CD14-positive monocyte (primary cell): ENCODE measurements around the gene KCTD13. TPM values are rescaled to one million over a fixed set of nuclear protein-coding genes. Genes with fewer than 3 reads are reported as not detected.

ENCODE experiments used
- DNase-seq, 3 donors: peaks; one replicate each; pipeline ENCODE4 v3.0.0-alpha.2; 2011 to 2022
- H2AFZ ChIP-seq: 2 replicates; pipeline ENCODE4 v1.6.0; 2012; ENCODE audit warnings: mild to moderate bottlenecking, low read depth, low read length, inconsistent platforms; ENCODE audit not compliant: insufficient read depth, poor library complexity, severe bottlenecking
- H3K27ac ChIP-seq, 2 donors: 1 replicate in 1 of 2; 2 replicates in 1 of 2; pipeline ENCODE4 v1.5.1; 2012 to 2013; ENCODE audit warnings: low read length in 2 of 2, control low read depth in 1 of 2, inconsistent platforms in 1 of 2, low read depth in 1 of 2, mild to moderate bottlenecking in 1 of 2
- H3K27me3 ChIP-seq, 2 donors: one replicate each; pipeline versions ENCODE4 v1.6.0 to v1.6.1; 2011 to 2013; ENCODE audit warnings: low read length in 2 of 2; ENCODE audit not compliant: control insufficient read depth in 2 of 2, insufficient read depth in 2 of 2
- H3K36me3 ChIP-seq, 2 donors: replicated peaks in 1 of 2; 1 replicate in 1 of 2; 2 replicates in 1 of 2; pipeline versions ENCODE4 v1.5.1 to v1.6.1; 2012 to 2013; ENCODE audit warnings: low read length in 2 of 2, control low read depth in 1 of 2, inconsistent platforms in 1 of 2, mild to moderate bottlenecking in 1 of 2; ENCODE audit not compliant: insufficient read depth in 2 of 2, control insufficient read depth in 1 of 2
- H3K4me1 ChIP-seq, 2 donors: 1 replicate in 1 of 2; 2 replicates in 1 of 2; pipeline versions ENCODE4 v1.5.1 to v1.6.1; 2012 to 2013; ENCODE audit warnings: low read length in 2 of 2, control low read depth in 1 of 2, inconsistent platforms in 1 of 2, mild to moderate bottlenecking in 1 of 2, moderate library complexity in 1 of 2; ENCODE audit not compliant: insufficient read depth in 2 of 2, control insufficient read depth in 1 of 2
- H3K4me2 ChIP-seq: replicated peaks from 2 replicates; pipeline ENCODE3; 2012; ENCODE audit warnings: low read length, moderate library complexity, mild to moderate bottlenecking; ENCODE audit not compliant: poor library complexity, severe bottlenecking; ENCODE audit errors: extremely low read depth
- H3K4me3 ChIP-seq, 3 experiments: fragments of 200-600 bp in 1 of 3; sonication (generic) in 1 of 3; replicated peaks in 1 of 3; 1 replicate in 2 of 3; 2 replicates in 1 of 3; pipeline ENCODE4 v1.5.1; 2011 to 2013; ENCODE audit warnings: low read length in 3 of 3, mild to moderate bottlenecking in 3 of 3, control low read depth in 2 of 3, low read depth in 2 of 3, inconsistent platforms in 1 of 3, moderate library complexity in 1 of 3
- H3K79me2 ChIP-seq: 2 replicates; pipeline ENCODE4 v1.6.0; 2012; ENCODE audit warnings: mild to moderate bottlenecking, control low read depth, inconsistent platforms, low read length, moderate library complexity; ENCODE audit not compliant: insufficient read depth
- H3K9ac ChIP-seq: 2 replicates; pipeline ENCODE4 v1.6.0; 2017; ENCODE audit warnings: low read length, mild to moderate bottlenecking; ENCODE audit not compliant: insufficient read depth, poor library complexity, severe bottlenecking
- H3K9me3 ChIP-seq, 2 donors: replicated peaks in 1 of 2; 1 replicate in 1 of 2; 2 replicates in 1 of 2; pipeline versions ENCODE4 v1.5.1 to v1.6.1; 2012 to 2013; ENCODE audit warnings: low read length in 2 of 2, control low read depth in 1 of 2; ENCODE audit not compliant: control insufficient read depth in 1 of 2, insufficient read depth in 1 of 2
- H4K20me1 ChIP-seq: 2 replicates; pipeline ENCODE4 v1.6.0; 2012; ENCODE audit warnings: mild to moderate bottlenecking, low read length, control low read depth, moderate library complexity; ENCODE audit not compliant: insufficient read depth
- H3K27ac Mint-ChIP-seq, 7 donors: one replicate each; pipeline ENCODE4 v1.8.0; 2020; ENCODE audit warnings: mild to moderate bottlenecking in 7 of 7, mixed read lengths in 7 of 7, moderate library complexity in 6 of 7, inconsistent platforms in 2 of 7
- H3K27me3 Mint-ChIP-seq, 3 donors: one replicate each; pipeline ENCODE4 v1.8.0; 2021 to 2022; ENCODE audit warnings: low read depth in 3 of 3, mild to moderate bottlenecking in 3 of 3, mixed read lengths in 3 of 3, moderate library complexity in 3 of 3, inconsistent platforms in 1 of 3
- H3K36me3 Mint-ChIP-seq, 2 donors: one replicate each; pipeline ENCODE4 v1.8.0; 2020; ENCODE audit warnings: mixed read lengths in 2 of 2, inconsistent platforms in 1 of 2, mild to moderate bottlenecking in 1 of 2
- H3K4me1 Mint-ChIP-seq: one replicate; pipeline ENCODE4 v1.8.0; 2020; ENCODE audit warnings: mild to moderate bottlenecking, mixed read lengths
- H3K4me3 Mint-ChIP-seq, 2 donors: one replicate each; pipeline ENCODE4 v1.8.0; 2020; ENCODE audit warnings: mild to moderate bottlenecking in 2 of 2, mixed read lengths in 2 of 2, moderate library complexity in 1 of 2
- H3K9me3 Mint-ChIP-seq, 7 donors: one replicate each; pipeline ENCODE4 v1.8.0; 2020 to 2022; ENCODE audit warnings: mixed read lengths in 7 of 7, mild to moderate bottlenecking in 6 of 7, moderate library complexity in 6 of 7, inconsistent platforms in 2 of 7
- WGBS: methylation state at CpG from one replicate; pipeline ENCODE4 v1.1.5; 2013; ENCODE audit warnings: missing lambda C conversion rate; ENCODE audit not compliant: insufficient coverage; 5-methylcytosine and 5-hydroxymethylcytosine counted together
- intact Hi-C, 2 donors: fragments of 100-400 bp; cut with micrococcal nuclease; formaldehyde crosslinking; loops; one replicate each; pipeline versions ENCODE4 v1.15.0 to v1.15.1; 2023
- polyA plus RNA-seq, 3 donors: library from polyadenylated mRNA; depleted of rRNA in 1 of 3; unstranded in 2 of 3; stranded (reverse) in 1 of 3; fragments of 300-500 nt in 2 of 3; fragments of >200 nt in 1 of 3; fragmentation: Illumina TruSeq in 2 of 3; gene quantifications; 1 replicate in 2 of 3; 2 replicates in 1 of 3; pipeline ENCODE4 v1.2.3, GENCODE V29; 2012 to 2021
- TF ChIP-seq, protein P1 (sequence below): fragments of 200-600 bp; IDR thresholded peaks from one replicate; pipeline ENCODE4 v1.8.0; 2022; ENCODE audit warnings: antibody characterized with exemption, mild to moderate bottlenecking

The KCTD13 gene
- polyA plus RNA-seq, 3 donors = 4.0 to 36.6 (median 4.7) TPM

DNA sequence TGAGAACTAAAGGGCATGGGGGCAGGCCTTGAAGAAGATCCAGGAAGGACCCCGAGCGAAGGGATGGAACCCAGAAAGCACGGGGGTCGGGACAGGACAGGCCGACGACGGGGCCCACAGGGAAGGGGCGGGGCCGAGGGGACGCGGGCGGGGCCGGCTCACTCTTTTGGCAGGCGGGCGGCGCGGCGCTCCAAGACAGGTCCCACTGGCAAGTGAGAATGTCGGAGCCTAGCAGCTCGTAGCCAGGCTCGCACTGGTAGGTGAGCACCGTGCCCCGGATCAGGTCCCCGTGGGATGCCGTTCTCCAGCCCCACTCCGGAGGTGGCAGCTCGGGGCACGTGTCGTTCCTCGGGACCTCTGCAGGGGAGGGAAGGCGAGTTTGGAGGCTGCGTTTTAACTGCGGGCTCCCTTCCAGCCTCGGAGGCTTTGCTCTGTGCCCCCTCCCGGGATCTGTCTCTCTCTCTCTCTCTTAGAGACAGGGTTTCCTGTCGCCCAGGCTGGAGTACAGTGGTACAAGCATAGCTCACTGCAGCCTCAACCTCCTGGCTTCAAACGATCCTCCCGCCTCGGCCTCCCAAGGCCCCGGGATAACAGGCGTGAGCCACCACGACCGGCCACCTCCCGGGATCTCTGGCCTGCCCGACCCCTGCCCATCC is 49.3 kb downstream of the KCTD13 start:
- Histone ChIP-seq H3K36me3 (no peaks in the 10 kb centered on the region), H3K79me2 (no peaks in the 10 kb centered on the region), H3K4me3 (peak overlapping the region in 2 of 3 experiments; percentile 27 to 70), H3K27me3 (peaks cover 5 to 31% of the 10 kb centered on the region in 2 donors), H4K20me1 (no peaks in the 10 kb centered on the region), H2AFZ (peak overlapping the region; percentile 73), H3K9ac (peak overlapping the region; percentile 15), H3K4me1 (peaks cover 14 to 19% of the 10 kb centered on the region in 2 donors), H3K4me2 (peak overlapping the region; percentile 79), H3K27ac (no peak overlapping the region), H3K9me3 (peaks cover 8% of the 10 kb centered on the region in 2 donors)
- no peak for DNase-seq
- Mint-ChIP-seq H3K9me3 (peaks cover 5 to 21% (median 12%) of the 10 kb centered on the region in 7 donors), H3K4me3 (peak overlapping the region; percentile 73 to 91), H3K4me1 (peaks cover 17% of the 10 kb centered on the region), H3K27ac (no peak overlapping the region), H3K27me3 (peaks cover 30 to 46% (median 39%) of the 10 kb centered on the region in 3 donors), H3K36me3 (peaks cover 0 to 5% of the 10 kb centered on the region in 2 donors)
- 9% methylated on average over 35 of the region's 45 CpGs for WGBS
- TF ChIP-seq, protein P1, sequence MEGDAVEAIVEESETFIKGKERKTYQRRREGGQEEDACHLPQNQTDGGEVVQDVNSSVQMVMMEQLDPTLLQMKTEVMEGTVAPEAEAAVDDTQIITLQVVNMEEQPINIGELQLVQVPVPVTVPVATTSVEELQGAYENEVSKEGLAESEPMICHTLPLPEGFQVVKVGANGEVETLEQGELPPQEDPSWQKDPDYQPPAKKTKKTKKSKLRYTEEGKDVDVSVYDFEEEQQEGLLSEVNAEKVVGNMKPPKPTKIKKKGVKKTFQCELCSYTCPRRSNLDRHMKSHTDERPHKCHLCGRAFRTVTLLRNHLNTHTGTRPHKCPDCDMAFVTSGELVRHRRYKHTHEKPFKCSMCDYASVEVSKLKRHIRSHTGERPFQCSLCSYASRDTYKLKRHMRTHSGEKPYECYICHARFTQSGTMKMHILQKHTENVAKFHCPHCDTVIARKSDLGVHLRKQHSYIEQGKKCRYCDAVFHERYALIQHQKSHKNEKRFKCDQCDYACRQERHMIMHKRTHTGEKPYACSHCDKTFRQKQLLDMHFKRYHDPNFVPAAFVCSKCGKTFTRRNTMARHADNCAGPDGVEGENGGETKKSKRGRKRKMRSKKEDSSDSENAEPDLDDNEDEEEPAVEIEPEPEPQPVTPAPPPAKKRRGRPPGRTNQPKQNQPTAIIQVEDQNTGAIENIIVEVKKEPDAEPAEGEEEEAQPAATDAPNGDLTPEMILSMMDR = no peak
- intact Hi-C loops = no loop called here

DNA sequence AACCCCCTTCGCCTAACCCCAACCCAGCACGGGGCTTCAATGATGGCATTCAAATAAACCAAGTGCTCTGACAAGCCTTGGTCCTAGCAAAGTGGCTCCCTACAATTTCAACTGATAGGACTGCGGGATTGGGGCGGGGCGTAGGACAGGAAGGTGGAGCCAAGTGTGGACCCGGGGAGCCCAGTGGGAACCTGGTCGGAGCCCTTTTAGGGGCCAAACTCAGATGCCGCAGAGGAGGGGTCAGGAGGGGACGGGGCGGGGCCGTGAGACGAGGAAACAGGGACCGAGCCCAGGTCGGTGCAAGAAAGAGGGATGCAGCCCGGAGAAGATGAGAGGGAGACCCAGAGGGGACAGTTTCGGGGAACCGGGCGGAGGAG is 49.8 kb downstream of the KCTD13 start:
- Histone ChIP-seq H3K27me3 (peaks cover 5 to 31% of the 10 kb centered on the region in 2 donors), H4K20me1 (no peaks in the 10 kb centered on the region), H3K9me3 (peaks cover 8% of the 10 kb centered on the region in 2 donors), H2AFZ (peak overlapping the region; percentile 73), H3K4me3 (peak overlapping the region in 2 of 3 experiments; percentile 27 to 70), H3K9ac (peak overlapping the region; percentile 15), H3K79me2 (no peaks in the 10 kb centered on the region), H3K4me2 (peak overlapping the region; percentile 79), H3K36me3 (no peaks in the 10 kb centered on the region), H3K27ac (no peak overlapping the region), H3K4me1 (peaks cover 14 to 19% of the 10 kb centered on the region in 2 donors)
- intact Hi-C loops = no loop called here
- Mint-ChIP-seq H3K4me3 (peak overlapping the region; percentile 73 to 91), H3K27ac (no peak overlapping the region), H3K36me3 (peaks cover 0 to 5% of the 10 kb centered on the region in 2 donors), H3K4me1 (peaks cover 17% of the 10 kb centered on the region), H3K27me3 (peaks cover 32 to 48% (median 39%) of the 10 kb centered on the region in 3 donors), H3K9me3 (peaks cover 5 to 21% (median 12%) of the 10 kb centered on the region in 7 donors)
- TF ChIP-seq, protein P1 = no peak
- WGBS = 17% methylated on average over 17 of the region's 18 CpGs
- no peak for DNase-seq
